Measurements from ENCODE around the gene PLCG2. TPM values are rescaled to one million over a fixed set of nuclear protein-coding genes. Genes with fewer than 3 reads are reported as not detected.

Gene PLCG2
- total RNA-seq, 2 experiments from 2014 or later: 196 to 485 TPM

- H4K20me1 ChIP-seq (ENCODE audit: insufficient read depth, low read length): peaks cover 66% of the 10 kb centered on the region
- ChIA-PET CTCF (ENCODE audit: unreplicated experiment) (no interaction called here), POLR2A (interaction anchor here (0.6 to 3.1 kb wide), 3 partner anchors 11 to 33 kb away, joined by 3 to 8 read pairs (median 7); partner anchors contain the start of gene PLCG2)
- H3K9me3 ChIP-seq (ENCODE audit: low read length): no peaks in the 10 kb centered on the region
- DNase-seq (ENCODE audit: low spot score): no peak
- H3K4me1 ChIP-seq (ENCODE audit: insufficient read depth, low read length, poor library complexity, severe bottlenecking): peaks cover 86% of the 10 kb centered on the region
- peak overlapping the region; percentile 61 for H3K27ac ChIP-seq (ENCODE audit: low read depth, low read length, poor library complexity, severe bottlenecking)
- H3K36me3 ChIP-seq (ENCODE audit: insufficient read depth, low read length): peaks cover 97% of the 10 kb centered on the region
- TF ChIP-seq EZH2phosphoT487 (IDR thresholded peaks at IDR 0.05; ENCODE audit: borderline replicate concordance, low read depth, low read length) (no peak), CTCF (conservative IDR thresholded peaks at IDR 0.05; ENCODE audit: low read length) (no peak)
- BruUV-seq (replicated peaks): no TSS peak
- intact Hi-C loops (cut with micrococcal nuclease; ENCODE audit: unreplicated experiment): no loop called here
- H2AFZ ChIP-seq (ENCODE audit: low read length): no peak overlapping the region
- H3K79me2 ChIP-seq (ENCODE audit: insufficient read depth, low read depth, low read length): peaks cover 100% of the 10 kb centered on the region
- H3K4me3 ChIP-seq (ENCODE audit: low read depth, low read length, poor library complexity, severe bottlenecking): peak overlapping the region; percentile 76
- H3K9me2 ChIP-seq (ENCODE audit: insufficient read depth, low read length): no peaks in the 10 kb centered on the region
- H3K4me2 ChIP-seq (ENCODE audit: low read length): peak overlapping the region; percentile 92
Observed at GRCh38 chr16:81790277-81790676, 11.2 kb downstream of the PLCG2 start.

- intact Hi-C loops (cut with micrococcal nuclease; ENCODE audit: unreplicated experiment): no loop called here
- TF ChIP-seq CTCF (conservative IDR thresholded peaks at IDR 0.05; ENCODE audit: low read length) (no peak), EZH2phosphoT487 (IDR thresholded peaks at IDR 0.05; ENCODE audit: borderline replicate concordance, low read depth, low read length) (no peak)
- no TSS peak for BruUV-seq (replicated peaks)
- Histone ChIP-seq H3K4me1 (ENCODE audit: insufficient read depth, low read length, poor library complexity, severe bottlenecking) (peaks cover 91% of the 10 kb centered on the region), H3K4me2 (ENCODE audit: low read length) (peak overlapping the region; percentile 92), H3K9me2 (ENCODE audit: insufficient read depth, low read length) (no peaks in the 10 kb centered on the region), H2AFZ (ENCODE audit: low read length) (no peak overlapping the region), H3K4me3 (ENCODE audit: low read depth, low read length, poor library complexity, severe bottlenecking) (peak overlapping the region; percentile 76), H4K20me1 (ENCODE audit: insufficient read depth, low read length) (peaks cover 65% of the 10 kb centered on the region), H3K79me2 (ENCODE audit: insufficient read depth, low read depth, low read length) (peaks cover 100% of the 10 kb centered on the region), H3K36me3 (ENCODE audit: insufficient read depth, low read length) (peaks cover 99% of the 10 kb centered on the region), H3K27ac (ENCODE audit: low read depth, low read length, poor library complexity, severe bottlenecking) (peak overlapping the region; percentile 61), H3K9me3 (ENCODE audit: low read length) (no peaks in the 10 kb centered on the region)
- ChIA-PET CTCF (ENCODE audit: unreplicated experiment) (interaction anchor here (0.7 to 1.0 kb wide), 2 partner anchors 52 to 84 kb away, joined by 3 read pairs; no protein-coding TSS in a partner anchor), POLR2A (interaction anchor here (0.6 to 3.1 kb wide), 6 partner anchors 8 to 47 kb away, joined by 3 to 8 read pairs (median 4); partner anchors contain the start of gene PLCG2)
- DNase-seq (ENCODE audit: low spot score): no peak
Observed at GRCh38 chr16:81790830-81791435, 11.8 kb downstream of the PLCG2 start.

- H3K79me2 ChIP-seq (ENCODE audit: insufficient read depth, low read depth, low read length): peaks cover 100% of the 10 kb centered on the region
Observed at GRCh38 chr16:81792828-81793227, 13.7 kb downstream of the PLCG2 start.

More at GRCh38 chr16:81792828-81793227, 13.7 kb downstream of the PLCG2 start:
- CTCF ChIA-PET (ENCODE audit: unreplicated experiment): no interaction called here
- Histone ChIP-seq H3K9me2 (ENCODE audit: insufficient read depth, low read length) (no peaks in the 10 kb centered on the region), H3K4me1 (ENCODE audit: insufficient read depth, low read length, poor library complexity, severe bottlenecking) (peaks cover 100% of the 10 kb centered on the region), H3K27ac (ENCODE audit: low read depth, low read length, poor library complexity, severe bottlenecking) (peak overlapping the region; percentile 53), H3K4me3 (ENCODE audit: low read depth, low read length, poor library complexity, severe bottlenecking) (peak overlapping the region; percentile 3), H4K20me1 (ENCODE audit: insufficient read depth, low read length) (peaks cover 52% of the 10 kb centered on the region), H3K4me2 (ENCODE audit: low read length) (peak overlapping the region; percentile 47), H2AFZ (ENCODE audit: low read length) (no peak overlapping the region), H3K9me3 (ENCODE audit: low read length) (no peaks in the 10 kb centered on the region), H3K36me3 (ENCODE audit: insufficient read depth, low read length) (peaks cover 99% of the 10 kb centered on the region)
- POLR2A ChIA-PET: interaction anchor here (0.6 to 1.9 kb wide), 7 partner anchors 8 to 41 kb away, joined by 3 to 8 read pairs (median 4); no protein-coding TSS in a partner anchor
- TF ChIP-seq CTCF (conservative IDR thresholded peaks at IDR 0.05; ENCODE audit: low read length) (no peak), EZH2phosphoT487 (IDR thresholded peaks at IDR 0.05; ENCODE audit: borderline replicate concordance, low read depth, low read length) (no peak)
- intact Hi-C loops (cut with micrococcal nuclease; ENCODE audit: unreplicated experiment): no loop called here
- BruUV-seq (replicated peaks): no TSS peak
- DNase-seq (ENCODE audit: low spot score): no peak

All from OCI-LY7 (cell line).